Transverse colon (tissue), 4 donors: Measurements from ENCODE around the gene RCL1. TPM values are rescaled to one million over a fixed set of nuclear protein-coding genes. Genes with fewer than 3 reads are reported as not detected.
A peak's percentile ranks its signal among the peaks of the same experiment; 100 is the strongest.

Source experiments
- DNase-seq: peaks from one replicate; pipeline ENCODE4 v3.0.0-alpha.2; 2019
- H3K27ac ChIP-seq, 4 donors: fragments of 200-600 bp; sonication (generic); 2 replicates each; pipeline ENCODE4 v1.5.1; 2016 to 2018; ENCODE audit warnings: inconsistent platforms in 4 of 4
- H3K27me3 ChIP-seq: fragments of 200-600 bp; sonication (generic); 2 replicates; pipeline ENCODE4 v1.5.1; 2017; ENCODE audit warnings: inconsistent platforms
- H3K36me3 ChIP-seq, 4 donors: fragments of 200-600 bp; sonication (generic); 2 replicates each; pipeline ENCODE4 v1.5.1; 2017 to 2019; ENCODE audit warnings: inconsistent platforms in 4 of 4
- H3K4me1 ChIP-seq, 4 donors: fragments of 200-600 bp; sonication (generic); 2 replicates each; pipeline ENCODE4 v1.5.1; 2017 to 2020; ENCODE audit warnings: inconsistent platforms in 4 of 4
- H3K4me3 ChIP-seq, 4 donors: fragments of 200-600 bp; sonication (generic); 1 replicate in 1 of 4; 2 replicates in 3 of 4; pipeline versions ENCODE4 v1.5.1 to v1.6.1; 2017 to 2019; ENCODE audit warnings: inconsistent platforms in 4 of 4
- H3K9me3 ChIP-seq, 2 donors: fragments of 200-600 bp; sonication (generic); 2 replicates each; pipeline ENCODE4 v1.5.1; 2017 to 2019; ENCODE audit warnings: inconsistent platforms in 2 of 2
- EP300 ChIP-seq: sonication (generic); formaldehyde crosslinking; IDR thresholded peaks from one replicate; pipeline ENCODE4 v1.6.1; 2017; ENCODE audit warnings: antibody characterized with exemption, low read depth
- POLR2A ChIP-seq: fragments of 450-650 bp; IDR thresholded peaks from one replicate; pipeline ENCODE4 v1.6.1; 2016; ENCODE audit warnings: antibody characterized with exemption, mild to moderate bottlenecking, moderate library complexity
- POLR2AphosphoS5 ChIP-seq, 3 donors: sonication (generic); formaldehyde crosslinking; IDR thresholded peaks; one replicate each; pipeline ENCODE4 v1.6.1; 2016; ENCODE audit warnings: antibody characterized with exemption in 3 of 3
- WGBS, 2 donors: methylation state at CpG; one replicate each; pipeline ENCODE4 v1.1.5; 2018; ENCODE audit warnings: low coverage in 1 of 2; 5-methylcytosine and 5-hydroxymethylcytosine counted together
- in situ Hi-C, 4 donors: fragments of 200-750 bp; cut with MboI; loops; one replicate each; pipeline versions ENCODE4 v1.15.0 to v1.15.1; 2017; ENCODE audit warnings: low sequenced_read_pairs in 3 of 4, low pct_ligation_motif_present in 1 of 4, low pct_unique_long_range_greater_than_20kb in 1 of 4
- intact Hi-C: fragments of 100-400 bp; cut with DNase I; formaldehyde crosslinking; loops from one replicate; pipeline ENCODE4 v1.15.1; 2023; ENCODE audit warnings: low total_unique reads
- total RNA-seq, 4 donors: library from RNA; depleted of rRNA; stranded (reverse); fragments of >200 nt; gene quantifications; one replicate each; pipeline ENCODE4 v1.1.0, GENCODE V29; 2016
- TF ChIP-seq, protein P1 (sequence below), 5 experiments: fragments of 200-600 bp in 3 of 5; fragments of 450-650 bp in 2 of 5; sonication (generic) in 3 of 5; IDR thresholded peaks; 1 replicate in 2 of 5; 2 replicates in 3 of 5; pipeline ENCODE4 v1.5.1; 2016 to 2017; ENCODE audit warnings: antibody characterized with exemption in 5 of 5, inconsistent platforms in 3 of 5, mild to moderate bottlenecking in 2 of 5, moderate library complexity in 1 of 5

Gene RCL1
- total RNA-seq, 4 donors from 2014 or later, result 2.6 to 23.5 (median 7.3) TPM

GRCh38 chr9:4842213-4842612 is 49.5 kb downstream of the RCL1 start:
- Histone ChIP-seq H3K36me3 (peaks cover 0 to 13% (median 3%) of the 10 kb centered on the region in 4 donors), H3K27me3 (no peaks in the 10 kb centered on the region), H3K4me1 (no peaks in the 10 kb centered on the region), H3K27ac (no peak overlapping the region), H3K4me3 (no peak overlapping the region), H3K9me3 (no peaks in the 10 kb centered on the region)
- in situ Hi-C loops (no loop called here), intact Hi-C loops (no loop called here)
- WGBS, 2 donors, result 92% methylated on average over 2 of the region's 2 CpGs; no CpG with 5 or more reads in 1 of the 2 donors
- DNase-seq, result no peak
- TF ChIP-seq POLR2AphosphoS5 (IDR thresholded peaks at IDR 0.05), result no peak
- TF ChIP-seq, protein P1, sequence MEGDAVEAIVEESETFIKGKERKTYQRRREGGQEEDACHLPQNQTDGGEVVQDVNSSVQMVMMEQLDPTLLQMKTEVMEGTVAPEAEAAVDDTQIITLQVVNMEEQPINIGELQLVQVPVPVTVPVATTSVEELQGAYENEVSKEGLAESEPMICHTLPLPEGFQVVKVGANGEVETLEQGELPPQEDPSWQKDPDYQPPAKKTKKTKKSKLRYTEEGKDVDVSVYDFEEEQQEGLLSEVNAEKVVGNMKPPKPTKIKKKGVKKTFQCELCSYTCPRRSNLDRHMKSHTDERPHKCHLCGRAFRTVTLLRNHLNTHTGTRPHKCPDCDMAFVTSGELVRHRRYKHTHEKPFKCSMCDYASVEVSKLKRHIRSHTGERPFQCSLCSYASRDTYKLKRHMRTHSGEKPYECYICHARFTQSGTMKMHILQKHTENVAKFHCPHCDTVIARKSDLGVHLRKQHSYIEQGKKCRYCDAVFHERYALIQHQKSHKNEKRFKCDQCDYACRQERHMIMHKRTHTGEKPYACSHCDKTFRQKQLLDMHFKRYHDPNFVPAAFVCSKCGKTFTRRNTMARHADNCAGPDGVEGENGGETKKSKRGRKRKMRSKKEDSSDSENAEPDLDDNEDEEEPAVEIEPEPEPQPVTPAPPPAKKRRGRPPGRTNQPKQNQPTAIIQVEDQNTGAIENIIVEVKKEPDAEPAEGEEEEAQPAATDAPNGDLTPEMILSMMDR (IDR thresholded peaks at IDR 0.05), result no peak
- no peak for TF ChIP-seq POLR2A

DNA sequence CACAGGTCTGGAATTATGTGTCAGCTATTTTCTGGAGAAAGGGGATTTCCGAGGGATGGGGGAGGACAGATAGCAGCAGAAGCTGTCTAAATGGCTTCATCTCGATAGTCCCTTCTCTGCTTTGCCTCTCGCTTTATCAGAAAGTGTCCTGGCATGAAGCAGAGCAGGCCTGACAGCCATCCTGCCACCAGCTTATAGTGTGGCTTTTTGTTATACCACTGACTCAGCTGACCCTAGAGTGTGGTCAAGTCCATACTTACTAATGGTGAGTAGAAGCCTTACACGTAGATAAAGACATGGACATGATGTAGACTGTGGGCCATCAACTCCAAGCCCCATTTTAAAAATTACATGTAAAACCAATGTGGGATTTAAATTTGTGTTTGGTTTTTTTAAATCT is 50.0 kb downstream of the RCL1 start:
- TF ChIP-seq EP300, result no peak
- no peak for TF ChIP-seq POLR2A
- no peak for TF ChIP-seq POLR2AphosphoS5 (IDR thresholded peaks at IDR 0.05)
- TF ChIP-seq, protein P1 (IDR thresholded peaks at IDR 0.05), result no peak
- H3K36me3 ChIP-seq, result peaks cover 0 to 13% (median 3%) of the 10 kb centered on the region in 4 donors
- in situ Hi-C loops, result no loop called here
- intact Hi-C loops, result no loop called here
- DNase-seq, result no peak
- H3K27me3 ChIP-seq, result no peaks in the 10 kb centered on the region
- H3K9me3 ChIP-seq, result no peaks in the 10 kb centered on the region
- 77 to 85% methylated on average over 3 to 4 of the region's 4 CpGs for WGBS, 2 donors
- H3K27ac ChIP-seq, result no peak overlapping the region
- no peak overlapping the region for H3K4me3 ChIP-seq
- H3K4me1 ChIP-seq, result no peaks in the 10 kb centered on the region

DNA sequence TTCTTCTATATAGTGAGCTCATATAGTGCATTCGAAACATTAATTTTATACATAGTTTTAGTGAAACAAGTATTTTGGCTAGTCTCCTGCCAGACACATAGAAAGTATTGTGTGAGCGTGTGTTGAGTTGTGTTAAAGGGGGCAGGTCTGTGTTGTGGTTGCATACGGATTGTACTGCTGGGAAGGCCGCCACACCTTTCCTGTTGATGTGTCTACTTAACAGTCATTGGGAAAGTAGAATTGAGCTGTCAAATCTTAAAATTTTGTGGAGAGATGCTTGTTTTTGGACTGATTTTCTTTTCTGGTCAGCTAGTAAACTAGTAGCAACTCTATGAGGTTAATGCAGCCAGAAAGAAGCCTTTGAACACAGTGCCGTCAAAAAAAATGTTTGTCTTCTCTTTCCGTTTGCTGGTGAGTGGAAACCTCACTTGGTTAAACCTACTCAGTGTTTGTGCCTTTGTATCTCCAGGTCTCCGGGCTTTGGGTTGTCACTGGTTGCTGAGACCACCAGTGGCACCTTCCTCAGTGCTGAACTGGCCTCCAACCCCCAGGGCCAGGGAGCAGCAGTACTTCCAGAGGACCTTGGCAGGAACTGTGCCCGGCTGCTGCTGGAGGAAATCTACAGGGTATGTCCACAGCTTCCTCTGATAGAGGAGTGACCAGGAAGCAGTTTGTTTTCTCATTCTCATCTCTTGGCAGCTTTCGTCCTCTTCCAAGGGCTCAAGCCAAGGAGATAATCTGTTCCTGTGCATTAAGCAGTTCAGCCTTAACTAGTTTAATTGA is 51.5 kb downstream of the RCL1 start:
- TF ChIP-seq, protein P1 (IDR thresholded peaks at IDR 0.05), result no peak
- TF ChIP-seq POLR2AphosphoS5 (IDR thresholded peaks at IDR 0.05), result no peak
- TF ChIP-seq POLR2A, result no peak
- TF ChIP-seq EP300, result no peak
- H3K36me3 ChIP-seq, result peaks cover 0 to 13% (median 3%) of the 10 kb centered on the region in 4 donors
- DNase-seq, result no peak
- no peaks in the 10 kb centered on the region for H3K27me3 ChIP-seq
- H3K9me3 ChIP-seq, result no peaks in the 10 kb centered on the region
- in situ Hi-C loops (no loop called here), intact Hi-C loops (no loop called here)
- no peak overlapping the region for H3K27ac ChIP-seq
- H3K4me1 ChIP-seq, result peaks cover 0 to 1% (median 0%) of the 10 kb centered on the region in 4 donors
- H3K4me3 ChIP-seq, result no peak overlapping the region
- WGBS, 2 donors, result 82 to 85% methylated on average over 6 to 9 of the region's 9 CpGs

DNA sequence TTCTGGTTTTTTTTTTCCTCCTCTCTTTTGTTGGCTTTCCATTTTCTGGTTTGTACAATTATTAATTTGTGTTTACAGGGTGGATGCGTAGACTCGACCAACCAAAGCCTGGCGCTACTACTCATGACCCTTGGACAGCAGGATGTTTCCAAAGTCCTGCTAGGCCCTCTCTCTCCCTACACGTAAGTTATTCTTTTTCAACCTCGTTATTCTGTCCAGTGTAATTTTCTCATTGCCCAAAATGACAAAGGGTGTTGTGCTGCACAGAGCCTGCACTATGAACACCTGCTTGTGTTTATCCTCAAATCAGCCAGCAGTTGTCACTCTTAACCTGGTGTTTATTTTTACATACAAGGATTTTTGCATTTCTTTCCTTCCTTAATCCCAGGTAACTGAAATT is 56.6 kb downstream of the RCL1 start:
- H3K4me1 ChIP-seq, result peaks cover 0 to 4% (median 1%) of the 10 kb centered on the region in 4 donors
- intact Hi-C loops, result no loop called here
- H3K36me3 ChIP-seq, result peaks cover 0 to 12% (median 5%) of the 10 kb centered on the region in 4 donors
- DNase-seq, result no peak
- H3K4me3 ChIP-seq, result no peak overlapping the region
- TF ChIP-seq, protein P1 (IDR thresholded peaks at IDR 0.05), result peak in 4 of 5 experiments; percentile 6 to 23 (median 16)
- no peak for TF ChIP-seq POLR2AphosphoS5 (IDR thresholded peaks at IDR 0.05)
- H3K27ac ChIP-seq, result no peak overlapping the region
- 53 to 67% methylated on average over 5 of the region's 5 CpGs for WGBS, 2 donors
- H3K9me3 ChIP-seq, result no peaks in the 10 kb centered on the region
- in situ Hi-C loops, result no loop called here
- H3K27me3 ChIP-seq, result no peaks in the 10 kb centered on the region
